PFSK-1 (cell line): ENCODE data around the gene NCAM1.

Source experiments
- POLR2AphosphoS5 ChIP-seq: IDR thresholded peaks from 2 replicates; pipeline ENCODE4 v1.6.1; 2012; ENCODE audit warnings: low read depth, mild to moderate bottlenecking, control low read depth, low read length, moderate library complexity
- SIN3A ChIP-seq: IDR thresholded peaks from 2 replicates; pipeline ENCODE4 v1.6.1; 2012; ENCODE audit warnings: mild to moderate bottlenecking, low read length, moderate library complexity, borderline replicate concordance; ENCODE audit not compliant: insufficient read depth
- TF ChIP-seq, protein P1 (sequence below), 2 experiments: IDR thresholded peaks; 2 replicates each; pipeline versions ENCODE4 v1.6.1 to v1.8.0; 2011 to 2012; ENCODE audit warnings: low read depth in 2 of 2, low read length in 2 of 2, control low read depth in 1 of 2, inconsistent platforms in 1 of 2, mild to moderate bottlenecking in 1 of 2, moderate library complexity in 1 of 2; ENCODE audit not compliant: insufficient read depth in 1 of 2

GRCh38 chr11:113043698-113044097 lies 82.5 kb downstream of the NCAM1 start:
- TF ChIP-seq, protein P1, sequence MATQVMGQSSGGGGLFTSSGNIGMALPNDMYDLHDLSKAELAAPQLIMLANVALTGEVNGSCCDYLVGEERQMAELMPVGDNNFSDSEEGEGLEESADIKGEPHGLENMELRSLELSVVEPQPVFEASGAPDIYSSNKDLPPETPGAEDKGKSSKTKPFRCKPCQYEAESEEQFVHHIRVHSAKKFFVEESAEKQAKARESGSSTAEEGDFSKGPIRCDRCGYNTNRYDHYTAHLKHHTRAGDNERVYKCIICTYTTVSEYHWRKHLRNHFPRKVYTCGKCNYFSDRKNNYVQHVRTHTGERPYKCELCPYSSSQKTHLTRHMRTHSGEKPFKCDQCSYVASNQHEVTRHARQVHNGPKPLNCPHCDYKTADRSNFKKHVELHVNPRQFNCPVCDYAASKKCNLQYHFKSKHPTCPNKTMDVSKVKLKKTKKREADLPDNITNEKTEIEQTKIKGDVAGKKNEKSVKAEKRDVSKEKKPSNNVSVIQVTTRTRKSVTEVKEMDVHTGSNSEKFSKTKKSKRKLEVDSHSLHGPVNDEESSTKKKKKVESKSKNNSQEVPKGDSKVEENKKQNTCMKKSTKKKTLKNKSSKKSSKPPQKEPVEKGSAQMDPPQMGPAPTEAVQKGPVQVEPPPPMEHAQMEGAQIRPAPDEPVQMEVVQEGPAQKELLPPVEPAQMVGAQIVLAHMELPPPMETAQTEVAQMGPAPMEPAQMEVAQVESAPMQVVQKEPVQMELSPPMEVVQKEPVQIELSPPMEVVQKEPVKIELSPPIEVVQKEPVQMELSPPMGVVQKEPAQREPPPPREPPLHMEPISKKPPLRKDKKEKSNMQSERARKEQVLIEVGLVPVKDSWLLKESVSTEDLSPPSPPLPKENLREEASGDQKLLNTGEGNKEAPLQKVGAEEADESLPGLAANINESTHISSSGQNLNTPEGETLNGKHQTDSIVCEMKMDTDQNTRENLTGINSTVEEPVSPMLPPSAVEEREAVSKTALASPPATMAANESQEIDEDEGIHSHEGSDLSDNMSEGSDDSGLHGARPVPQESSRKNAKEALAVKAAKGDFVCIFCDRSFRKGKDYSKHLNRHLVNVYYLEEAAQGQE (IDR thresholded peaks at IDR 0.05; ENCODE audit: insufficient read depth in 1 of 2, low read depth in 2 of 2, low read length in 2 of 2) = no peak
- TF ChIP-seq SIN3A (no peak), POLR2AphosphoS5 (no peak)
